ENCODE results near the gene SUMF2.
"Not testable (repeated sequence)": the region's sequence is repeated elsewhere in the genome, so short reads cannot be mapped to it uniquely, and the experiment has no call there.

SUMF2 gene

DNA sequence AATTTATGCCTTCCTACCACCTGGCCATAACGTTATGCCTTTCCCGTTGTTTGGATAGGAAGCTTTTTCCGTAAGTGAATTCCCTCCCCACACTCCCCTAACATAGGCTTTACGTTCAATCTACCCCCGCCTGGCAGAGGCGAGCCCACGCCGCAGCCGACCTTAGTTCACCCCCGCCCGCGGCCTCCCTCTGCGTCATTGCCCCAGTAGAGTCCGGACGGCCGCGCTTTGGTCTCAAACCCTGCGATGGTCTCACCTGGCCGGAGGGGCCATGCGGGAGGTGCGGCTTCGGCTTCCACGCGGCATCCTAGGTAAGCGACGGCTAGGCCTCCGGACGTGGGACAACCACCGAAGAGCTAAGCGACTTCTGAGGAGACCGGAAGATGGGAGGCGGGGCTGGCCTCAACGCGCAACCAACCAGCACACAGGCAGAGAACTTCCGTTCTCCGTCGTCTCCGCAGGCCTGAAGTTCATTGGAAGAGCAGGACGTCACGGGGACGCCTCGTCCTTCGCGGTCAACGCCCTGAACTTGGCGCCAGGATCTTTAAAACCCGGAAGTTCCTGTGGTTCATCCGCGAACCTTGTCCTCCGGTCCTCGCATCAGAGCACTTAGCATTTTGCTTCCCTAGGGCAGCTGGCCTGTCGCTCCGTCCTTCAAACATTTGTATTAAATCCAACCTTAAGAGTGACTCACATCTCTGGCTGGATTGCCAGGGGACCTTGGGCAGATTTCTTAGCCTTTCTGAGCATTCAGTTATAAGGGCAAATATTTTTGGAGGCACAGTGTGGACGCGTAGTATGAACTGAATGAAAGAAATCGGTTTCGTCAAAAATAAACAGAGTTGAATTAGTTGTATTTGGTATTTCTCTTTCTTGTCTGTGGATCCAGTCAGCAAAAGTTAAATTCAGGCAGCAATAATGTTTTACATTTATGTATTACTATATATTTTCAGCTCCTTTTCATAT, 42.3 kb downstream of the SUMF2 start, which contains the start of gene CHCHD2:
CHCHD2 (minus strand) TSS at position 369 of the 966 bp plus-strand sequence; CDS start at position 306, 63 bp downstream.
- peak; percentile 100 for DNase-seq (ENCODE audit: low spot score)

- no peak for DNase-seq (ENCODE audit: low spot score)
Measured at GRCh38 chr7:56107954-56108258, 43.8 kb downstream of the SUMF2 start.

GRCh38 chr7:56110611-56111010, 46.5 kb downstream of the SUMF2 start:
- DNase-seq (ENCODE audit: low spot score) = no peak

DNA sequence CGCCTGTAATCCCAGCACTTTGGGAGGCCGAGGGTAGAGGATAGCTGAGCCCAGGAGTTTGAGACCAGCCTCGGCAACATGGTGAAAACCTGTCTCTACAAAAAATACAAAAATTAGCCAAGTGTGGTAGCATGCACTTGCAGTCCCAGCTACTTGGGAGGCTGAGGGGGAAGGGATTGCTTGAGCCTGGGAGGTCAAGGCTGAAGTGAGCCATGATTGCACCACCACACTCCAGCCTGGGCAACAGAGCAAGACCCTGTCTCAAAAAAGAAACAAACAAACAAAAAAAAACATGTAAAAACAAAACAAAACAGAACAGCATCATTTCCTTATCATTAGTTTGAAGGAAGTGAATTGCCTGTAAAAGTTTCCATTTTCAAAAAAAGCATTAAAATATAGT, 48.2 kb downstream of the SUMF2 start:
- DNase-seq (ENCODE audit: low spot score) = not testable (repeated sequence)

- DNase-seq (ENCODE audit: low spot score) = no peak
Measured at GRCh38 chr7:56115852-56116538, 51.9 kb downstream of the SUMF2 start, which contains the start of gene NUPR2. NUPR2 (minus strand) TSS chr7:56116417; CDS start chr7:56116314, 103 bp downstream.

DNA sequence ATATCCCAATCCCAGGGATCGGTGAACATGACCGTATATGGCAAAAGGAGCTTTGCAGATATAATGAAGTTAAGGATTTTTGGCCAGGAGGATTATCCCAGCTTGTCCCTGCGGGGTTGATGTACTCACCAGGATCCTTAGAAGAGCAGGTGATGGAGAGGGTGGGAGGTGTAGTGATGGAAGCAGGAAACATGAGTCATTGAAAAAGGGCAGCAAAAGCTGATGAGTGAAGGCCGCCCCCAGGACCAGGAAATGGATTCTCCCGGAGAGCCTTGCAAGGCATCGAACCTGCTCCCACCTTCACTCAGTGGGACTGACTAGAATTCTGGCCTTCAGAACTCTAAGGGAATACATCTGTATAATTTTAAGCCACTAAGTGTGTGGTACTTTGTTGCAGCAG, 57.4 kb downstream of the SUMF2 start:
- DNase-seq (ENCODE audit: low spot score) = no peak

- DNase-seq (ENCODE audit: low spot score) = no peak
Measured at GRCh38 chr7:56124981-56125380, 60.9 kb downstream of the SUMF2 start.

- no peak for DNase-seq (ENCODE audit: low spot score)
Measured at GRCh38 chr7:56125831-56126230, 61.7 kb downstream of the SUMF2 start.

- no peak for DNase-seq (ENCODE audit: low spot score)
Measured at GRCh38 chr7:56127241-56127975, 63.3 kb downstream of the SUMF2 start.

All from Ammon's horn (tissue), 1 donor.